A549 treated with CpdA at 1 μM for 4 hours (cell line): ENCODE results near the gene TEX50. TPM values are rescaled to one million over a fixed set of nuclear protein-coding genes. Genes with fewer than 3 reads are reported as not detected.

Experiments used
- total RNA-seq: library from RNA; stranded (reverse); fragments of 200-300 nt; extraction: Qiagen RNA extraction; gene quantifications from 5 replicates; pipeline ENCODE4 v1.2.3, GENCODE V29; 2022; ENCODE audit warnings: low read depth

Gene TEX50, protein sequence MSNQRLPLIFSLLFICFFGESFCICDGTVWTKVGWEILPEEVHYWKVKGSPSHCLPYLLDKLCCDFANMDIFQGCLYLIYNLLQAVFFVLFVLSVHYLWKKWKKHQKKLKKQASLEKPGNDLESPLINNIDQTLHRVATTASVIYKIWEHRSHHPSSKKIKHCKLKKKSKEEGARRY
- not detected in 5 replicates for total RNA-seq

GRCh38 chr1:173635116-173635515, at the start of gene TEX50:
Gene TEX50, plus strand, starts transcription at chr1:173635338. Its CDS starts 184 bp downstream, at chr1:173635522.

GRCh38 chr1:173603056-173603591, 32.0 kb upstream of the TEX50 start, which contains the start of gene SLC9C2:
Gene SLC9C2, minus strand, starts transcription at chr1:173603072. Its CDS starts 1,296 bp downstream, at chr1:173601776.

GRCh38 chr1:173669491-173669941, 34.4 kb downstream of the TEX50 start, which contains the start of gene ANKRD45:
Gene ANKRD45, minus strand, starts transcription at chr1:173669851. Its CDS starts 10,433 bp downstream, at chr1:173659418.

Other genes starting within 250 kb of the TEX50 start
- gene PRDX6, start 158.0 kb upstream of the TEX50 start, total RNA-seq: 276 to 325 TPM (median 302 TPM) in 5 replicates
- gene SLC9C2, start 32.3 kb upstream of the TEX50 start, total RNA-seq: not detected in 5 replicates
- 0.15 TPM in 2 of 5 replicates, not detected in the others for gene ANKRD45, start 34.5 kb downstream of the TEX50 start, total RNA-seq
- gene KLHL20, start 79.6 kb downstream of the TEX50 start, total RNA-seq: 9.4 to 15.5 TPM (median 12.4 TPM) in 5 replicates
- 37.2 to 46.4 TPM (median 42.7 TPM) in 5 replicates for gene DARS2, start 189.3 kb downstream of the TEX50 start, total RNA-seq
- gene CENPL, start 189.5 kb downstream of the TEX50 start, total RNA-seq: 10.2 to 12.4 TPM (median 11.4 TPM) in 5 replicates
- gene GAS5, start 232.7 kb downstream of the TEX50 start, total RNA-seq: 279 to 334 TPM (median 309 TPM) in 5 replicates
- gene ZBTB37, start 233.0 kb downstream of the TEX50 start, total RNA-seq: 0.94 to 1.4 TPM (median 1.3 TPM) in 5 replicates